Endothelial cell of hepatic sinusoid (primary cell): ENCODE results near the gene SMIM10L2A.
"Not testable (repeated sequence)": the region's sequence is repeated elsewhere in the genome, so short reads cannot be mapped to it uniquely, and the experiment has no call there.

Source experiments
- in situ Hi-C: cut with HindIII; loops from 2 replicates; pipeline ENCODE4 v1.10.0; 2017; ENCODE audit warnings: low sequenced_read_pairs

Gene SMIM10L2A

GRCh38 chrX:135449637-135450550 is 28.1 kb downstream of the SMIM10L2A start:
- in situ Hi-C loops = no loop called here

- in situ Hi-C loops = no loop called here
Measured at GRCh38 chrX:135453381-135453780, 31.6 kb downstream of the SMIM10L2A start.

GRCh38 chrX:135454816-135455215 is 33.1 kb downstream of the SMIM10L2A start:
- in situ Hi-C loops = no loop called here

- in situ Hi-C loops = not testable (repeated sequence)
Measured at GRCh38 chrX:135461756-135462155, 40.0 kb downstream of the SMIM10L2A start.

- in situ Hi-C loops = no loop called here
Measured at GRCh38 chrX:135463937-135464336, 42.2 kb downstream of the SMIM10L2A start.

- in situ Hi-C loops = no loop called here
Measured at GRCh38 chrX:135476378-135476777, 54.6 kb downstream of the SMIM10L2A start.

- in situ Hi-C loops = no loop called here
Measured at GRCh38 chrX:135477576-135477975, 55.8 kb downstream of the SMIM10L2A start.
